Lower lobe of right lung (tissue), 2 donors: ENCODE results near the gene NTM. TPM values are rescaled to one million over a fixed set of nuclear protein-coding genes. Genes with fewer than 3 reads are reported as not detected.

ENCODE experiments used
- ATAC-seq, 2 donors: fragments of 200-7000 bp; cut with Tn5 transposase; one replicate each; pipeline ENCODE4 v1.9.1; 2020 to 2022; ENCODE audit warnings: mild to moderate bottlenecking in 2 of 2, moderate library complexity in 2 of 2
- DNase-seq: peaks from one replicate; pipeline ENCODE4 v3.0.0-alpha.2; 2020
- H3K27ac ChIP-seq: fragments of 200-600 bp; one replicate; pipeline ENCODE4 v1.8.0; 2022
- H3K27me3 ChIP-seq: fragments of 200-600 bp; one replicate; pipeline ENCODE4 v1.8.0; 2022; ENCODE audit warnings: low read depth
- H3K36me3 ChIP-seq: fragments of 200-600 bp; one replicate; pipeline ENCODE4 v1.8.0; 2022; ENCODE audit warnings: mild to moderate bottlenecking
- H3K4me1 ChIP-seq: fragments of 200-600 bp; one replicate; pipeline ENCODE4 v1.8.0; 2022
- H3K4me3 ChIP-seq: fragments of 200-600 bp; one replicate; pipeline ENCODE4 v1.8.0; 2022; ENCODE audit warnings: mild to moderate bottlenecking
- H3K9me3 ChIP-seq: fragments of 200-600 bp; one replicate; pipeline ENCODE4 v1.8.0; 2022
- CTCF ChIP-seq: fragments of 200-600 bp; IDR thresholded peaks from one replicate; pipeline ENCODE4 v1.8.0; 2022; ENCODE audit warnings: antibody characterized with exemption, mild to moderate bottlenecking
- intact Hi-C: fragments of 100-400 bp; cut with DNase I; formaldehyde crosslinking; loops from one replicate; pipeline ENCODE4 v1.11.0; 2022
- total RNA-seq: library from RNA; stranded (reverse); fragmentation: NEBNext Ultra II Directional; extraction: Animal tissue kit (Norgen Biotek cat#: 25700); gene quantifications from one replicate; pipeline ENCODE4 v1.2.1, GENCODE V29; 2021
- donor health status: DM: no; HTN: yes; CAD: no; lungs with severe emphysema.

The NTM gene
- total RNA-seq, 1 donor from 2014 or later, result 2.3 TPM

- DNase-seq (no peak), ATAC-seq (no peak)
- no peak overlapping the region for H3K27ac ChIP-seq
- no peaks in the 10 kb centered on the region for H3K36me3 ChIP-seq
- H3K27me3 ChIP-seq, result peaks cover 3% of the 10 kb centered on the region
- H3K4me1 ChIP-seq, result no peaks in the 10 kb centered on the region
- intact Hi-C loops, result no loop called here
- H3K9me3 ChIP-seq, result no peaks in the 10 kb centered on the region
- H3K4me3 ChIP-seq, result no peak overlapping the region
- no peak for TF ChIP-seq CTCF
Measured at GRCh38 chr11:132184079-132184478, 813.7 kb downstream of the NTM start.

GRCh38 chr11:132185726-132186592, 815.5 kb downstream of the NTM start:
- no peak overlapping the region for H3K27ac ChIP-seq
- no peaks in the 10 kb centered on the region for H3K36me3 ChIP-seq
- ATAC-seq (no peak), DNase-seq (no peak)
- no peak overlapping the region for H3K4me3 ChIP-seq
- intact Hi-C loops, result no loop called here
- peaks cover 3% of the 10 kb centered on the region for H3K27me3 ChIP-seq
- no peaks in the 10 kb centered on the region for H3K4me1 ChIP-seq
- TF ChIP-seq CTCF, result no peak
- no peaks in the 10 kb centered on the region for H3K9me3 ChIP-seq

- peaks cover 3% of the 10 kb centered on the region for H3K27me3 ChIP-seq
- DNase-seq, result no peak
- no peak overlapping the region for H3K4me3 ChIP-seq
- H3K4me1 ChIP-seq, result no peaks in the 10 kb centered on the region
- ATAC-seq, result no peak
- no peaks in the 10 kb centered on the region for H3K36me3 ChIP-seq
- H3K27ac ChIP-seq, result no peak overlapping the region
- intact Hi-C loops, result no loop called here
- no peak for TF ChIP-seq CTCF
- no peaks in the 10 kb centered on the region for H3K9me3 ChIP-seq
Measured at GRCh38 chr11:132186699-132187098, 816.3 kb downstream of the NTM start.

- no peaks in the 10 kb centered on the region for H3K36me3 ChIP-seq
- no peak for ATAC-seq
Measured at GRCh38 chr11:132187386-132187785, 817.0 kb downstream of the NTM start.

GRCh38 chr11:132187814-132188213, 817.4 kb downstream of the NTM start:
- ATAC-seq (no peak), DNase-seq (no peak)
- intact Hi-C loops, result no loop called here
- peaks cover 3% of the 10 kb centered on the region for H3K27me3 ChIP-seq
- H3K36me3 ChIP-seq, result no peaks in the 10 kb centered on the region
- H3K27ac ChIP-seq, result no peak overlapping the region
- no peaks in the 10 kb centered on the region for H3K4me1 ChIP-seq
- no peaks in the 10 kb centered on the region for H3K9me3 ChIP-seq
- H3K4me3 ChIP-seq, result no peak overlapping the region
- no peak for TF ChIP-seq CTCF

More at GRCh38 chr11:132187386-132187785, 817.0 kb downstream of the NTM start:
- TF ChIP-seq CTCF, result no peak
- Histone ChIP-seq H3K27ac (no peak overlapping the region), H3K9me3 (no peaks in the 10 kb centered on the region), H3K4me1 (no peaks in the 10 kb centered on the region), H3K4me3 (no peak overlapping the region), H3K27me3 (peaks cover 3% of the 10 kb centered on the region)
- DNase-seq, result no peak
- intact Hi-C loops, result no loop called here
